H9 (cell line): ENCODE data around the gene FLNC. TPM values are rescaled to one million over a fixed set of nuclear protein-coding genes. Genes with fewer than 3 reads are reported as not detected.

Experiments
- DNase-seq: peaks from one replicate; pipeline ENCODE4 v3.0.0-alpha.2; 2017
- H2AFZ ChIP-seq: one replicate; pipeline ENCODE4 v1.6.1; 2013; ENCODE audit warnings: mild to moderate bottlenecking, low read length, control low read depth, moderate library complexity
- H2AK5ac ChIP-seq: 2 replicates; pipeline ENCODE4 v1.6.1; 2013; ENCODE audit warnings: low read length, control low read depth, mixed read lengths; ENCODE audit not compliant: insufficient read length
- H2BK120ac ChIP-seq: one replicate; pipeline ENCODE4 v1.6.1; 2013; ENCODE audit warnings: low read depth, mild to moderate bottlenecking, low read length, control low read depth, inconsistent platforms; ENCODE audit not compliant: poor library complexity, severe bottlenecking
- H2BK12ac ChIP-seq: 2 replicates; pipeline ENCODE4 v1.6.1; 2013; ENCODE audit warnings: low read length, control low read depth, mixed read lengths, low read depth; ENCODE audit not compliant: insufficient read length
- H2BK15ac ChIP-seq: 2 replicates; pipeline ENCODE4 v1.6.1; 2013; ENCODE audit warnings: low read depth, low read length, control low read depth
- H2BK20ac ChIP-seq: one replicate; pipeline ENCODE4 v1.6.1; 2013; ENCODE audit warnings: low read depth, mild to moderate bottlenecking, low read length, control low read depth, inconsistent platforms; ENCODE audit not compliant: poor library complexity, severe bottlenecking
- H2BK5ac ChIP-seq: 2 replicates; pipeline ENCODE4 v1.6.1; 2013; ENCODE audit warnings: low read length, control low read depth, mixed read lengths; ENCODE audit not compliant: insufficient read length
- H3K14ac ChIP-seq: 2 replicates; pipeline ENCODE4 v1.6.1; 2013; ENCODE audit warnings: low read length, control low read depth; ENCODE audit not compliant: insufficient read depth
- H3K18ac ChIP-seq: 2 replicates; pipeline ENCODE4 v1.6.1; 2013; ENCODE audit warnings: low read depth, mild to moderate bottlenecking, mixed read lengths, low read length, control low read depth; ENCODE audit not compliant: insufficient read length
- H3K23ac ChIP-seq: 2 replicates; pipeline ENCODE4 v1.6.1; 2013; ENCODE audit warnings: low read length, control low read depth, mixed read lengths, low read depth; ENCODE audit not compliant: insufficient read length
- H3K23me2 ChIP-seq: 2 replicates; pipeline ENCODE4 v1.6.1; 2013; ENCODE audit warnings: low read depth, mild to moderate bottlenecking, mixed read lengths, low read length, control low read depth; ENCODE audit not compliant: insufficient read length, poor library complexity, severe bottlenecking
- H3K27ac ChIP-seq: 2 replicates; pipeline ENCODE4 v1.5.1; 2013; ENCODE audit warnings: low read length, control low read depth, mixed read lengths, low read depth; ENCODE audit not compliant: insufficient read length
- H3K27me3 ChIP-seq: 2 replicates; pipeline ENCODE4 v1.6.1; 2013; ENCODE audit warnings: low read length, control low read depth, inconsistent platforms; ENCODE audit not compliant: insufficient read depth
- H3K4ac ChIP-seq: 2 replicates; pipeline ENCODE4 v1.6.1; 2013; ENCODE audit warnings: low read depth, mild to moderate bottlenecking, control low read depth, inconsistent platforms, low read length, moderate library complexity
- H3K4me1 ChIP-seq: 2 replicates; pipeline ENCODE4 v1.6.1; 2013; ENCODE audit warnings: low read length, control low read depth, inconsistent platforms; ENCODE audit not compliant: insufficient read depth
- H3K4me2 ChIP-seq: 2 replicates; pipeline ENCODE4 v1.6.1; 2013; ENCODE audit warnings: low read length, control low read depth, mixed read lengths; ENCODE audit not compliant: insufficient read length, insufficient read depth
- H3K56ac ChIP-seq: 2 replicates; pipeline ENCODE4 v1.6.1; 2013; ENCODE audit warnings: low read depth, mild to moderate bottlenecking, mixed read lengths, low read length, control low read depth; ENCODE audit not compliant: insufficient read length
- H3K79me1 ChIP-seq: 2 replicates; pipeline ENCODE4 v1.6.1; 2013; ENCODE audit warnings: low read depth, mild to moderate bottlenecking, moderate library complexity, low read length, control low read depth, inconsistent platforms; ENCODE audit not compliant: insufficient read depth, poor library complexity, severe bottlenecking
- H3K79me2 ChIP-seq: 2 replicates; pipeline ENCODE4 v1.6.1; 2013; ENCODE audit warnings: low read length, control low read depth, inconsistent platforms; ENCODE audit not compliant: insufficient read depth
- H3K9ac ChIP-seq: 2 replicates; pipeline ENCODE4 v1.6.1; 2013; ENCODE audit warnings: low read length, control low read depth, mixed read lengths; ENCODE audit not compliant: insufficient read length; ENCODE audit errors: extremely low read depth
- H3K9me3 ChIP-seq: one replicate; pipeline ENCODE4 v1.6.1; 2013; ENCODE audit warnings: low read depth, low read length, inconsistent platforms; ENCODE audit not compliant: control insufficient read depth
- H3T11ph ChIP-seq: one replicate; pipeline ENCODE4 v1.6.1; 2013; ENCODE audit warnings: mild to moderate bottlenecking, low read length, control low read depth, inconsistent platforms
- H4K20me1 ChIP-seq: one replicate; pipeline ENCODE4 v1.6.1; 2013; ENCODE audit not compliant: control insufficient read depth, insufficient read length, insufficient read depth
- H4K5ac ChIP-seq: 2 replicates; pipeline ENCODE4 v1.6.1; 2013; ENCODE audit warnings: low read depth, mild to moderate bottlenecking, mixed read lengths, low read length, control low read depth; ENCODE audit not compliant: insufficient read length
- H4K8ac ChIP-seq: replicated peaks from 2 replicates; pipeline ENCODE4 v1.6.1; 2013; ENCODE audit warnings: low read length, control low read depth, mixed read lengths, low read depth; ENCODE audit not compliant: insufficient read length
- H4K91ac ChIP-seq: 2 replicates; pipeline ENCODE4 v1.6.1; 2013; ENCODE audit warnings: low read depth, mild to moderate bottlenecking, moderate library complexity, mixed read lengths, low read length, control low read depth; ENCODE audit not compliant: insufficient read length
- H3K27ac Mint-ChIP-seq, 3 experiments: 2 replicates in 2 of 3; 3 replicates in 1 of 3; pipeline ENCODE4 v1.8.0; 2020 to 2021; ENCODE audit warnings: mixed read lengths in 3 of 3, mild to moderate bottlenecking in 1 of 3, moderate library complexity in 1 of 3
- H3K27me3 Mint-ChIP-seq: 2 replicates; pipeline ENCODE4 v1.8.0; 2021; ENCODE audit warnings: low read depth, mild to moderate bottlenecking, moderate library complexity, mixed read lengths
- H3K36me3 Mint-ChIP-seq, 3 experiments: 2 replicates in 2 of 3; 3 replicates in 1 of 3; pipeline ENCODE4 v1.8.0; 2020 to 2021; ENCODE audit warnings: low read depth in 3 of 3, mixed read lengths in 3 of 3; ENCODE audit not compliant: insufficient read depth in 1 of 3
- H3K4me1 Mint-ChIP-seq, 2 experiments: 2 replicates each; pipeline ENCODE4 v1.8.0; 2020; ENCODE audit warnings: mixed read lengths in 2 of 2
- H3K4me3 Mint-ChIP-seq, 2 experiments: 2 replicates in 1 of 2; 3 replicates in 1 of 2; pipeline ENCODE4 v1.8.0; 2020 to 2021; ENCODE audit warnings: mild to moderate bottlenecking in 2 of 2, mixed read lengths in 2 of 2, moderate library complexity in 1 of 2
- H3K9me3 Mint-ChIP-seq, 2 experiments: 2 replicates in 1 of 2; 3 replicates in 1 of 2; pipeline ENCODE4 v1.8.0; 2020; ENCODE audit warnings: mild to moderate bottlenecking in 2 of 2, mixed read lengths in 2 of 2, moderate library complexity in 1 of 2
- CTCF ChIP-seq: fragments of 200-600 bp; sonication (generic); conservative IDR thresholded peaks from 3 replicates; pipeline ENCODE4 v1.8.0; 2021; ENCODE audit warnings: antibody characterized with exemption, mild to moderate bottlenecking
- WGBS: extraction: QIAGEN DNeasy Blood & Tissue Kit; methylation state at CpG from one replicate; pipeline ENCODE4 v1.1.7; 2013; ENCODE audit warnings: missing lambda C conversion rate, low lambda C conversion rate, mixed read lengths; ENCODE audit not compliant: insufficient read length; ENCODE audit errors: extremely low coverage; 5-methylcytosine and 5-hydroxymethylcytosine counted together
- total RNA-seq: library from RNA; stranded (reverse); gene quantifications from 2 replicates; pipeline ENCODE4 v1.2.1, GENCODE V29; 2021

Gene FLNC
- total RNA-seq, 1 experiment from 2014 or later, result 12.2 TPM

GRCh38 chr7:128878226-128879105, 48.3 kb downstream of the FLNC start:
- peaks cover 3 to 4% of the 10 kb centered on the region in 2 experiments; a peak in 2 of 4 replicates for H3K4me1 Mint-ChIP-seq
- H3K27ac ChIP-seq, result no peak overlapping the region
- WGBS, result no CpG with 5 or more reads among the region's 14 CpGs

More at GRCh38 chr7:128878226-128879105, 48.3 kb downstream of the FLNC start:
- H3K18ac ChIP-seq, result no peak overlapping the region
- H4K5ac ChIP-seq, result no peak overlapping the region
- H3K79me1 ChIP-seq, result no peaks in the 10 kb centered on the region
- no peak overlapping the region for H2BK12ac ChIP-seq
- no peak overlapping the region for H2AK5ac ChIP-seq
- no peaks in the 10 kb centered on the region for H3K4me1 ChIP-seq
- H3K9ac ChIP-seq, result no peak overlapping the region
- peaks cover 1% of the 10 kb centered on the region; the same call in 1 of the 2 replicates for H3K27me3 Mint-ChIP-seq
- H3T11ph ChIP-seq, result no peak overlapping the region
- no peaks in the 10 kb centered on the region for H3K79me2 ChIP-seq
- no peak overlapping the region for H2AFZ ChIP-seq
- no peak overlapping the region for H3K4me2 ChIP-seq
- no peak overlapping the region for H3K14ac ChIP-seq
- H2BK120ac ChIP-seq, result no peak overlapping the region
- no peaks in the 10 kb centered on the region for H3K9me3 ChIP-seq
- H3K27ac Mint-ChIP-seq, result no peak overlapping the region; a peak in 1 of 7 replicates
- TF ChIP-seq CTCF, result no peak
- no peaks in the 10 kb centered on the region for H3K23me2 ChIP-seq
- 0 out of 5 replicates have a peak, but pooled peaks cover 0 to 2% of the 10 kb centered on the region in 2 experiments for H3K9me3 Mint-ChIP-seq
- H2BK20ac ChIP-seq, result no peak overlapping the region
- no peak overlapping the region for H3K4ac ChIP-seq
- no peak overlapping the region for H4K8ac ChIP-seq
- no peak overlapping the region for H3K56ac ChIP-seq
- no peak overlapping the region for H2BK15ac ChIP-seq
- no peak overlapping the region for H3K4me3 Mint-ChIP-seq
- H4K91ac ChIP-seq, result no peak overlapping the region
- no peak overlapping the region for H3K23ac ChIP-seq
- no peak overlapping the region for H2BK5ac ChIP-seq
- no peaks in the 10 kb centered on the region for H3K27me3 ChIP-seq
- peaks cover 0 to under 1% (median 0%) of the 10 kb centered on the region in 3 experiments; a peak in 2 of 7 replicates for H3K36me3 Mint-ChIP-seq
- DNase-seq, result no peak
- H4K20me1 ChIP-seq, result no peaks in the 10 kb centered on the region
